ENCODE data around the gene PPM1N. TPM values are rescaled to one million over a fixed set of nuclear protein-coding genes. Genes with fewer than 3 reads are reported as not detected.
A peak's percentile ranks its signal among the peaks of the same experiment; 100 is the strongest.

Gene PPM1N
- total and polyA plus RNA-seq, 2 of the 13 experiments (the other 11 are each of a cell fraction or from before 2014, with no cell fraction given) = 0.31 to 1.8 TPM

DNA sequence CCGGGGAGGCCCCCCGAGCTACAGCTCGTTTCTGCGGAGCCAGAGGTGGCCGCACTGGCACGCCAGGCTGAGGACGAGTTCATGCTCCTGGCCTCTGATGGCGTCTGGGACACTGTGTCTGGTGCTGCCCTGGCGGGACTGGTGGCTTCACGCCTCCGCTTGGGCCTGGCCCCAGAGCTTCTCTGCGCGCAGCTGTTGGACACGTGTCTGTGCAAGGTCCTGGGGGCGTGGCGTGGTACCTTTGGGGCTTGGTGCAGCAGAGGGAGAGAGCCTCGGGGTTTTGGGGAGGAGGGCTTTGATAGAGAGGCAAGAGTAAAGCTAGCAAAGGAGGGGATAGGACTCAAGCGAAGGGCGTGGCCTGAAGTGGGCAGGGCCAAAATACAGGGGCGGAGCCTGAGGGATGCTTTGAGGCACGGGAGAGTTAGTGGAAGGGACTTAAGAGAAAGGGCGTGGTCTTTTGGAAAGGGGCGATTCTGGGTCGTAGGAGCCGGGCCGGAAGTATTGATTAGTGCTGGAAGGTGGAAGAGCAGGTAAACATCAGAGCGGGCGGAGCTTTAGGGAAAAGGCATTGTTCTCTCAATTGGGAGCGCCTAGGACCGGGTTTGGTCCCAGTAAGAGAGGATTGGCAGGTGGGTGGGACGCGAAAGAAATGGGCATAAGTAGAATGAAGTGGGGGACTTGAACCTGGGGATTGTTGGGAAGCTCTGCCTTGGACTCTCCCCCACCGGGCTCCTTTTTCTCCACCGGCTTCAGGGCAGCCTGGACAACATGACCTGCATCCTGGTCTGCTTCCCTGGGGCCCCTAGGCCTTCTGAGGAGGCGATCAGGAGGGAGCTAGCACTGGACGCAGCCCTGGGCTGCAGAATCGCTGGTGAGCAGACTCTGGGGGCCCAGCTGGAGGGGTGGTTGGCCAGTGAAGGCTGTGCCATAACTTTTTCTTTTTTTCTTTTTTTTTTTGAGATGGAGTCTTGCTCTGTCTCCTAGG is 1.2 kb downstream of the PPM1N start (continued):
- no peak for TF ChIP-seq ZNF816 (CRISPR knock-in tag; IDR thresholded peaks at IDR 0.05; ENCODE audit: borderline replicate concordance)
- TF ChIP-seq ZKSCAN5 (CRISPR knock-in tag; IDR thresholded peaks at IDR 0.05) = no peak
- no peak for TF ChIP-seq SOX13 (IDR thresholded peaks at IDR 0.05)
- TF ChIP-seq SOX13 (CRISPR knock-in tag; conservative IDR thresholded peaks at IDR 0.05 in 1 of 2, IDR thresholded peaks at IDR 0.05 in 1 of 2) = peak in 1 of 2 experiments; percentile 23; a peak in 1 of 4 replicates
- TF ChIP-seq, protein P1, sequence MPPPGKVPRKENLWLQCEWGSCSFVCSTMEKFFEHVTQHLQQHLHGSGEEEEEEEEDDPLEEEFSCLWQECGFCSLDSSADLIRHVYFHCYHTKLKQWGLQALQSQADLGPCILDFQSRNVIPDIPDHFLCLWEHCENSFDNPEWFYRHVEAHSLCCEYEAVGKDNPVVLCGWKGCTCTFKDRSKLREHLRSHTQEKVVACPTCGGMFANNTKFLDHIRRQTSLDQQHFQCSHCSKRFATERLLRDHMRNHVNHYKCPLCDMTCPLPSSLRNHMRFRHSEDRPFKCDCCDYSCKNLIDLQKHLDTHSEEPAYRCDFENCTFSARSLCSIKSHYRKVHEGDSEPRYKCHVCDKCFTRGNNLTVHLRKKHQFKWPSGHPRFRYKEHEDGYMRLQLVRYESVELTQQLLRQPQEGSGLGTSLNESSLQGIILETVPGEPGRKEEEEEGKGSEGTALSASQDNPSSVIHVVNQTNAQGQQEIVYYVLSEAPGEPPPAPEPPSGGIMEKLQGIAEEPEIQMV (CRISPR knock-in tag; IDR thresholded peaks at IDR 0.05; ENCODE audit: low read depth) = peak; percentile 38; the same call in 1 of the 2 replicates
- TF ChIP-seq ZNF101 (CRISPR knock-in tag; IDR thresholded peaks at IDR 0.05; ENCODE audit: borderline replicate concordance, low read depth) = no peak
- TF ChIP-seq, protein P2, sequence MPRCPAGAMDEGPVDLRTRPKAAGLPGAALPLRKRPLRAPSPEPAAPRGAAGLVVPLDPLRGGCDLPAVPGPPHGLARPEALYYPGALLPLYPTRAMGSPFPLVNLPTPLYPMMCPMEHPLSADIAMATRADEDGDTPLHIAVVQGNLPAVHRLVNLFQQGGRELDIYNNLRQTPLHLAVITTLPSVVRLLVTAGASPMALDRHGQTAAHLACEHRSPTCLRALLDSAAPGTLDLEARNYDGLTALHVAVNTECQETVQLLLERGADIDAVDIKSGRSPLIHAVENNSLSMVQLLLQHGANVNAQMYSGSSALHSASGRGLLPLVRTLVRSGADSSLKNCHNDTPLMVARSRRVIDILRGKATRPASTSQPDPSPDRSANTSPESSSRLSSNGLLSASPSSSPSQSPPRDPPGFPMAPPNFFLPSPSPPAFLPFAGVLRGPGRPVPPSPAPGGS (CRISPR knock-in tag; IDR thresholded peaks at IDR 0.05) = 0 out of 2 replicates have a peak, but pooled peaks have one; percentile 37
- TF ChIP-seq, protein P3, sequence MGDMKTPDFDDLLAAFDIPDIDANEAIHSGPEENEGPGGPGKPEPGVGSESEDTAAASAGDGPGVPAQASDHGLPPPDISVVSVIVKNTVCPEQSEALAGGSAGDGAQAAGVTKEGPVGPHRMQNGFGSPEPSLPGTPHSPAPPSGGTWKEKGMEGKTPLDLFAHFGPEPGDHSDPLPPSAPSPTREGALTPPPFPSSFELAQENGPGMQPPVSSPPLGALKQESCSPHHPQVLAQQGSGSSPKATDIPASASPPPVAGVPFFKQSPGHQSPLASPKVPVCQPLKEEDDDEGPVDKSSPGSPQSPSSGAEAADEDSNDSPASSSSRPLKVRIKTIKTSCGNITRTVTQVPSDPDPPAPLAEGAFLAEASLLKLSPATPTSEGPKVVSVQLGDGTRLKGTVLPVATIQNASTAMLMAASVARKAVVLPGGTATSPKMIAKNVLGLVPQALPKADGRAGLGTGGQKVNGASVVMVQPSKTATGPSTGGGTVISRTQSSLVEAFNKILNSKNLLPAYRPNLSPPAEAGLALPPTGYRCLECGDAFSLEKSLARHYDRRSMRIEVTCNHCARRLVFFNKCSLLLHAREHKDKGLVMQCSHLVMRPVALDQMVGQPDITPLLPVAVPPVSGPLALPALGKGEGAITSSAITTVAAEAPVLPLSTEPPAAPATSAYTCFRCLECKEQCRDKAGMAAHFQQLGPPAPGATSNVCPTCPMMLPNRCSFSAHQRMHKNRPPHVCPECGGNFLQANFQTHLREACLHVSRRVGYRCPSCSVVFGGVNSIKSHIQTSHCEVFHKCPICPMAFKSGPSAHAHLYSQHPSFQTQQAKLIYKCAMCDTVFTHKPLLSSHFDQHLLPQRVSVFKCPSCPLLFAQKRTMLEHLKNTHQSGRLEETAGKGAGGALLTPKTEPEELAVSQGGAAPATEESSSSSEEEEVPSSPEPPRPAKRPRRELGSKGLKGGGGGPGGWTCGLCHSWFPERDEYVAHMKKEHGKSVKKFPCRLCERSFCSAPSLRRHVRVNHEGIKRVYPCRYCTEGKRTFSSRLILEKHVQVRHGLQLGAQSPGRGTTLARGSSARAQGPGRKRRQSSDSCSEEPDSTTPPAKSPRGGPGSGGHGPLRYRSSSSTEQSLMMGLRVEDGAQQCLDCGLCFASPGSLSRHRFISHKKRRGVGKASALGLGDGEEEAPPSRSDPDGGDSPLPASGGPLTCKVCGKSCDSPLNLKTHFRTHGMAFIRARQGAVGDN (CRISPR knock-in tag; IDR thresholded peaks at IDR 0.05) = peak; percentile 78
- no peak for TF ChIP-seq SOX6 (IDR thresholded peaks at IDR 0.05)
- peak; percentile 51; the same call in 1 of the 2 replicates for TF ChIP-seq SOX6 (CRISPR knock-in tag; IDR thresholded peaks at IDR 0.05)
